Measurements from ENCODE around the gene TRIM46. TPM values are rescaled to one million over a fixed set of nuclear protein-coding genes. Genes with fewer than 3 reads are reported as not detected.
A peak's percentile ranks its signal among the peaks of the same experiment; 100 is the strongest.

TRIM46 gene
- total and polyA plus RNA-seq, 2 of the 13 experiments (the other 11 are each of a cell fraction or from before 2014, with no cell fraction given): 0.04 to 0.09 TPM

DNA sequence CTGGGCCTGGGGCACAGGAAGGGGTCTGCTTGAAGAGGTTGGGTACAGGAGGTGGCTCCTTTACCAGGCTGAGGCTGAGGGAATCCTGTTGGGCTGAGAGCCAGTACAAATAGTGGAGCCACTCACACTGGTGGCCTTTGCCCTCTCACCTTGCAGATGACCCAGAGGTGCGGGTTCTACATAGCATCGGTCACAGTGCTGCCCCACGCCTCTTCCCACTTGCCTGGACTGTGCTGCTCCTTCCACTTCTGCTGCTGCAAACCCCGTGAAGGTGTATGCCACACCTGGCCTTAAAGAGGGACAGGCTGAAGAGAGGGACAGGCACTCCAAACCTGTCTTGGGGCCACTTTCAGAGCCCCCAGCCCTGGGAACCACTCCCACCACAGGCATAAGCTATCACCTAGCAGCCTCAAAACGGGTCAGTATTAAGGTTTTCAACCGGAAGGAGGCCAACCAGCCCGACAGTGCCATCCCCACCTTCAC, 39.8 kb upstream of the TRIM46 start (continued):
- TF ChIP-seq, protein P1, sequence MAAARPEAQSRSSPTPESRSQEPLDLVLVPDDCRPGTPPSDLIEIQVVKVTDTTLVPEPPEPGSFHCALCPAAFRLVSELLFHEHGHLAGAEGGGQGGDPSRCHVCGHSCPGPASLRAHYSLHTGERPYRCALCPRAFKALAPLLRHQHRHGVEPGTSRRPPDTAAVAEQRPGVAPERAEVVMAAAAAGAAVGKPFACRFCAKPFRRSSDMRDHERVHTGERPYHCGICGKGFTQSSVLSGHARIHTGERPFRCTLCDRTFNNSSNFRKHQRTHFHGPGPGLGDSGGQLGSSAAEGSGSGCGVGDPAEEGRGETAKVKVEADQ (CRISPR knock-in tag; IDR thresholded peaks at IDR 0.05; ENCODE audit: borderline replicate concordance): no peak
- TF ChIP-seq PITX1 (CRISPR knock-in tag; IDR thresholded peaks at IDR 0.05) (no peak), TGIF2 (CRISPR knock-in tag; IDR thresholded peaks at IDR 0.05) (no peak), POLR2AphosphoS2 (IDR thresholded peaks at IDR 0.05; ENCODE audit: low read depth, low read length) (no peak), ZMAT3 (CRISPR knock-in tag; conservative IDR thresholded peaks at IDR 0.05) (0 out of 2 replicates have a peak, but pooled peaks have one; percentile 29), KDM4B (CRISPR knock-in tag; IDR thresholded peaks at IDR 0.05) (peak; percentile 12; the same call in 1 of the 2 replicates), ZNF550 (CRISPR knock-in tag; IDR thresholded peaks at IDR 0.05; ENCODE audit: borderline replicate concordance) (0 out of 2 replicates have a peak, but pooled peaks have one; percentile 46), ZNF232 (CRISPR knock-in tag; IDR thresholded peaks at IDR 0.05; ENCODE audit: borderline replicate concordance) (no peak), U2AF2 (IDR thresholded peaks at IDR 0.05; ENCODE audit: low read depth, low read length) (no peak), IKZF1 (IDR thresholded peaks at IDR 0.05) (no peak), ESRRA (CRISPR knock-in tag; IDR thresholded peaks at IDR 0.05; ENCODE audit: low read depth) (0 out of 2 replicates have a peak, but pooled peaks have one; percentile 28), HOXA3 (CRISPR knock-in tag; IDR thresholded peaks at IDR 0.05) (peak; percentile 31; the same call in 1 of the 2 replicates), RARA (CRISPR knock-in tag; IDR thresholded peaks at IDR 0.05) (peak; percentile 87), HNRNPUL1 (IDR thresholded peaks at IDR 0.05; ENCODE audit: low read depth, low read length) (no peak), TBL1XR1 (IDR thresholded peaks at IDR 0.05; ENCODE audit: borderline replicate concordance, low read length, partially characterized antibody) (no peak), HIVEP1 (CRISPR knock-in tag; IDR thresholded peaks at IDR 0.05) (peak; percentile 58; the same call in 1 of the 2 replicates), NCOA2 (CRISPR knock-in tag; IDR thresholded peaks at IDR 0.05) (no peak), SOX5 (CRISPR knock-in tag; IDR thresholded peaks at IDR 0.05; ENCODE audit: borderline replicate concordance) (no peak), SAP130 (CRISPR knock-in tag; IDR thresholded peaks at IDR 0.05; ENCODE audit: low read depth) (peak; percentile 48), KDM2A (CRISPR knock-in tag; IDR thresholded peaks at IDR 0.05; ENCODE audit: borderline replicate concordance, low read depth) (no peak), TCF7 (IDR thresholded peaks at IDR 0.05; ENCODE audit: low read depth) (no peak), NR2C2 (CRISPR knock-in tag; IDR thresholded peaks at IDR 0.05; ENCODE audit: borderline replicate concordance) (peak; percentile 93), HNF4A (CRISPR knock-in tag; IDR thresholded peaks at IDR 0.05) (peak; percentile 74), ZNF326 (CRISPR knock-in tag; IDR thresholded peaks at IDR 0.05; ENCODE audit: borderline replicate concordance) (no peak)
- TF ChIP-seq, protein P2, sequence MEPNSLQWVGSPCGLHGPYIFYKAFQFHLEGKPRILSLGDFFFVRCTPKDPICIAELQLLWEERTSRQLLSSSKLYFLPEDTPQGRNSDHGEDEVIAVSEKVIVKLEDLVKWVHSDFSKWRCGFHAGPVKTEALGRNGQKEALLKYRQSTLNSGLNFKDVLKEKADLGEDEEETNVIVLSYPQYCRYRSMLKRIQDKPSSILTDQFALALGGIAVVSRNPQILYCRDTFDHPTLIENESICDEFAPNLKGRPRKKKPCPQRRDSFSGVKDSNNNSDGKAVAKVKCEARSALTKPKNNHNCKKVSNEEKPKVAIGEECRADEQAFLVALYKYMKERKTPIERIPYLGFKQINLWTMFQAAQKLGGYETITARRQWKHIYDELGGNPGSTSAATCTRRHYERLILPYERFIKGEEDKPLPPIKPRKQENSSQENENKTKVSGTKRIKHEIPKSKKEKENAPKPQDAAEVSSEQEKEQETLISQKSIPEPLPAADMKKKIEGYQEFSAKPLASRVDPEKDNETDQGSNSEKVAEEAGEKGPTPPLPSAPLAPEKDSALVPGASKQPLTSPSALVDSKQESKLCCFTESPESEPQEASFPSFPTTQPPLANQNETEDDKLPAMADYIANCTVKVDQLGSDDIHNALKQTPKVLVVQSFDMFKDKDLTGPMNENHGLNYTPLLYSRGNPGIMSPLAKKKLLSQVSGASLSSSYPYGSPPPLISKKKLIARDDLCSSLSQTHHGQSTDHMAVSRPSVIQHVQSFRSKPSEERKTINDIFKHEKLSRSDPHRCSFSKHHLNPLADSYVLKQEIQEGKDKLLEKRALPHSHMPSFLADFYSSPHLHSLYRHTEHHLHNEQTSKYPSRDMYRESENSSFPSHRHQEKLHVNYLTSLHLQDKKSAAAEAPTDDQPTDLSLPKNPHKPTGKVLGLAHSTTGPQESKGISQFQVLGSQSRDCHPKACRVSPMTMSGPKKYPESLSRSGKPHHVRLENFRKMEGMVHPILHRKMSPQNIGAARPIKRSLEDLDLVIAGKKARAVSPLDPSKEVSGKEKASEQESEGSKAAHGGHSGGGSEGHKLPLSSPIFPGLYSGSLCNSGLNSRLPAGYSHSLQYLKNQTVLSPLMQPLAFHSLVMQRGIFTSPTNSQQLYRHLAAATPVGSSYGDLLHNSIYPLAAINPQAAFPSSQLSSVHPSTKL (CRISPR knock-in tag; IDR thresholded peaks at IDR 0.05): peak; percentile 19
- TF ChIP-seq, protein P3, sequence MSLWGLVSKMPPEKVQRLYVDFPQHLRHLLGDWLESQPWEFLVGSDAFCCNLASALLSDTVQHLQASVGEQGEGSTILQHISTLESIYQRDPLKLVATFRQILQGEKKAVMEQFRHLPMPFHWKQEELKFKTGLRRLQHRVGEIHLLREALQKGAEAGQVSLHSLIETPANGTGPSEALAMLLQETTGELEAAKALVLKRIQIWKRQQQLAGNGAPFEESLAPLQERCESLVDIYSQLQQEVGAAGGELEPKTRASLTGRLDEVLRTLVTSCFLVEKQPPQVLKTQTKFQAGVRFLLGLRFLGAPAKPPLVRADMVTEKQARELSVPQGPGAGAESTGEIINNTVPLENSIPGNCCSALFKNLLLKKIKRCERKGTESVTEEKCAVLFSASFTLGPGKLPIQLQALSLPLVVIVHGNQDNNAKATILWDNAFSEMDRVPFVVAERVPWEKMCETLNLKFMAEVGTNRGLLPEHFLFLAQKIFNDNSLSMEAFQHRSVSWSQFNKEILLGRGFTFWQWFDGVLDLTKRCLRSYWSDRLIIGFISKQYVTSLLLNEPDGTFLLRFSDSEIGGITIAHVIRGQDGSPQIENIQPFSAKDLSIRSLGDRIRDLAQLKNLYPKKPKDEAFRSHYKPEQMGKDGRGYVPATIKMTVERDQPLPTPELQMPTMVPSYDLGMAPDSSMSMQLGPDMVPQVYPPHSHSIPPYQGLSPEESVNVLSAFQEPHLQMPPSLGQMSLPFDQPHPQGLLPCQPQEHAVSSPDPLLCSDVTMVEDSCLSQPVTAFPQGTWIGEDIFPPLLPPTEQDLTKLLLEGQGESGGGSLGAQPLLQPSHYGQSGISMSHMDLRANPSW (CRISPR knock-in tag; IDR thresholded peaks at IDR 0.05; ENCODE audit: borderline replicate concordance): no peak
